ENCODE results near the gene TESK2.
"Not testable (repeated sequence)": the region's sequence is repeated elsewhere in the genome, so short reads cannot be mapped to it uniquely, and the experiment has no call there.

TESK2 gene

DNA sequence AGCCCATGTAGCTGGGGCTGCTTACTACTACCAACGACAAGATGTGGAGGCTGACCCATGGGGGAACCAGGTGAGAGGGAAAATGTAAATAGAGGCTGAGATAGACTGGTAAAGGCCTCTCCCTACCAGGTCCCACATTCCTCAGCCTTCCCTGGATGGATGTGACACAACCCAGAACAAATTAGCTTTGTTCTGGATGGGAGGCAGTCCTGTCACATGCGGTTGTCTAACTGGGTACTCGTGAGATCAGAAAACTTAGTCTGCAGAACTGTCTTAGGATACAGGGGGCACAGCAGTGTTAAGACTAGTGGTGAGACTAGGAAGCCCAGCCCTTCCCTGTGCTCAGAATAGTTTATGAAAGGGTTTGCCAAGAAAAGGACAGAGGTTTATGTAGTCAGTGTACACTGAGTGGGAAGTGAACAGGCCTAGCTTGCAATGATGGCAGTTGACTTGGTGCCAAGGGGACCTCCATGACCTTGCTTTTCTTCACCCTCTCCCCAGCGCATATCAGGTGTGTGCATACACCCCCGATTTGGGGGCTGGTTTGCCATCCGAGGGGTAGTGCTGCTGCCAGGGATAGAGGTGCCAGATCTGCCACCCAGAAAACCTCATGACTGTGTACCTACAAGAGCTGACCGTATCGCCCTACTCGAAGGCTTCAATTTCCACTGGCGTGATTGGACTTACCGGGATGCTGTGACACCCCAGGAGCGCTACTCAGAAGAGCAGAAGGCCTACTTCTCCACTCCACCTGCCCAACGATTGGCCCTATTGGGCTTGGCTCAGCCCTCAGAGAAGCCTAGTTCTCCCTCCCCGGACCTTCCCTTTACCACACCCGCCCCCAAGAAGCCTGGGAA, 17.6 kb upstream of the TESK2 start:
- DNase-seq: no peak

DNA sequence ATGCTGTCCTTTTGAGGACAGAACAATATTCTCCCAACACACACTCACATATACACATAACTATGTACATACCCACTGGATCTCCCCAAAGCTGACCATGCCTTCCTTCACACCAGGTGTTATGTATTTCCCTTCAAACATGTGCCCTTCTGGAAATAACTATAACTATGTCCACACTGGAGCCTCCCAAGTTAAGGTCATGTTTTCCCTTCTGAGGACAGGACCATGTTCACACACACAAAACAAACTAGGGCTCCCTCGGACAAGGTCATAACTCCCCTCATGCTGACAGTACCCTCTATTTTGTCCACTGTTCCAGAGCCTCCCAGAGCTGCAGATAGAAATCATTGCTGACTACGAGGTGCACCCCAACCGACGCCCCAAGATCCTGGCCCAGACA, 16.9 kb upstream of the TESK2 start:
- no peak for DNase-seq

DNA sequence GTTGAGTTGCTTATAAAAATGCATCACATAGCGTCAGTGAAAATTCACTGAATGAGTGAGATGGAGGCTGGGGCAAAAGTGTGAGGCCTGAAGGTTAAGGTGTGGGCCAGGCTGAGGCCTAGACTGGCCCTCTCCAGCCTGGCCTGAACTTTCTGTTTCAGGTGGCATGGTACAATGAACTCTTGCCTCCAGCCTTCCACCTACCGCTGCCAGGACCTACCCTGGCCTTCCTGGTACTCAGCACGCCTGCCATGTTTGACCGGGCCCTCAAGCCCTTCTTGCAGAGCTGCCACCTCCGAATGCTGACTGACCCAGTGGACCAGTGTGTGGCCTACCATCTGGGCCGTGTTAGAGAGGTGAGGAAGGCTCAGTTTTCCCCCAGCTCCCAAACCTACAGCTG, 16.2 kb upstream of the TESK2 start:
- DNase-seq: no peak

DNA sequence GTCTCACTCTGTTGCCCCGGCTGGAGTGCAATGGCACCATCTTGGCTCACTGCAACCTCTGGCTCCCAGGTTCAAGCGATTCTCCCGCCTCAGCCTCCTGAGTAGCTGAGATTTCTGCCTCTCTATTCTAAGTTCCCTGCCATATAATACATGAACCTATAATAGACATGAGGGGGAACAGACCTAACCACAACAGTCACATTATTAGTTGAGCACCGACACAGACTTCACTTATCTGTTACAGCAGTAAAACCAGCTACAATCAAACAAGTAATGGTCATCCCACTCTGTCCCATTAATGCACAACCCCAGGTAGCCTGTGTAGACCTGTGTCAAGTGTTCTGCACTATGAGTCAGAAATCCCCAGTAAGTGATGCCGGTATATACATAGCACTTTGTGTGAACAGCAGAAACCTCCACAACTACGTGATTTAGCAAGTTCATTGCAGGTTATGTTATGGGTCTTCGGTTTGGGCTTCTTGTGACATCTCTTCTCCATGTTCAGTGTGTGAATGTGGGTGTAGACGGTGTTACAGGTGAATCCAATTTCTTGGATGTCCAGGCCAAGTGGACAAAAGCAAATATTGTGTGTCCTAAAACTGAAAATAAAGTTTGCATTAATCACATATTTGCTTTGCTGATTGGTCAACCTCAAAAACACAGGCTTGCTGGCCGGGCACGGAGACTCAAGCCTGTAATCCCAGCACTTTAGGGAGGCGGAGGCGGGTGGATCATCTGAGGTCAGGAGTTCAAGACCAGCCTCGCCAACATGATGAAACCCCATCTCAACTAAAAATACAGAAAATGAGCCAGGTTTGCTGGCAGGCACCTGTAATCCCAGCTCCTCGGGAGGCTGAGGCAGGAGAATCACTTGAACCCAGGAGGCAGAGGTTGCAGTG, 12.7 kb upstream of the TESK2 start:
- DNase-seq: no peak

DNA sequence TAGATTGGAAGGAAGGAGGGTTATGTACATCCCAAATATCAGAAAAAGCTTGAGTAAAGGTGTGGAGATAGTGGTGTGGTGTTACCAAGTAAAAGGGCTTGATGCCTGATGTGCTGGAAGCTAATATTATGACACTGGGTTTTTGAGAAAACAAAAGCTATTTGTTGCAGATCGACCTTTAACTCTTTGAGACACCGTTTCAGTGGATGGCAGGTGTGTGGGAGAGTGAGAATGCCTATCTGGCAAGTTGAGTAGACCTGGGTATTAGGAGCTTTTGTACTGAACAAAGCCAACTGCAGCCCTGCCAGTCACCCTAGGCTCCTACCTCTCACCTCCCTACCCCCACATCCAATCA, 10.5 kb upstream of the TESK2 start:
- no peak for DNase-seq

DNA sequence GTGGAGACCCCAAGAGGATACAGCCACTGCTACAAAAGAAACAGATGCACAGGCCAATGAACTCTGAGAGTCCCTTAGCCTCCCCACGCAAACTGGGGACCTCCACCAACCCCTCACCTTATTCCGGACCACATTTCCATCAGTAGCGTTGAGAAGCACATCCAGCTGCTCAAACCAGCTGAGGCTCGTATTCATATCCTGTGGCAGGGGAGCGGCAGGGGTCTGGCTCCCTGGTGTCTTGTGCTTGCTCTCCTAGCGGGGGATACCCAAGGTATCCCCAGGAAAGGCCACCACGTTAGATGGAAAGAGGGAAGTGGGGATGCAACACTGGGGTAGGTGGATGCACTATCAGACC, 8.4 kb upstream of the TESK2 start:
- DNase-seq: no peak

DNA sequence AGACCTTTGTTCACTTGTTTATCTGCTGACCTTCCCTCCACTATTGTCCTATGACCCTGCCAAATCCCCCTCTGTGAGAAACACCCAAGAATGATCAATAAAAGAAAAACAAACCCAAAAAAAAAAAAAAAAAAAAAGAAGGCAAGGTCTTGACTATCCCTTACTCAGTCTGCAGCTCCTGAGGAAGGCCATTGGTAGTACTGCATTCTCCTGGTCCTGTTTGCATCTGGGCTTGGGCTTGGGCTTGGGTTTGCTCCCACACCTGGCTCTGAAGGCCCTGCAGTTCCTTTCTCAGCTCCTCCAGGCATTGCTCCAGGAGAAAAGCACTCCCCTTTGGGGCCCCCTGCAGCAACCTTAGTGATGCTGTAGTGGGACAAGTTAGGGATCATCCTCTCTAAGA, 7.3 kb upstream of the TESK2 start:
- DNase-seq: no peak

DNA sequence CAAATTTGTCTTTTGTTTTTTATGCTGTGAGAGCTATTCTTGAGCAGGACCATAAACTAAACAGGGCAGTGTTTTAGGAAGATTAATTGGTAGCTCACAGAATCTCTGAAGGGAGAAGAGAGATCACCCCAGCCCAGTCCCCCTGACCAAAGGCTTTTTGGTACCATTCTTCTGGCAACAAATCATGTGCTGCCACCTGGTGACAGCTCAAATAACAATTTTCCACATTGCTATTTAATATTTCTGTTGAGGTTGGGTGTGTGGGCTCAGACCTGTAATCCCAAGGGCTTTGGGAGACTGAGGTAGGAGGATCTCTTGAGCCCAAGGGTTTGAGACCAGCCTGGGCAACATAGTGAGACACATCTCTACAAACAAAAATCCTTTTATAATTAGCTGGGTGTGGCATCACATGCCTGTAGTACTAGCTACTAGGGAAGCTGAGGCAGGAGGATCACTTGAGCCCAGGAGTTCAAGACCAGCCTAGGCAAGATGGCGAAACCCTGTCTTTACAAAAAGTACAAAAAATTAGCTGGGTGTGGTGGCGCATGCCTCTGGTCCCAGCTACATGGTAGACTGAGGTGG, 2.2 kb upstream of the TESK2 start:
- DNase-seq: peak; percentile 59

DNA sequence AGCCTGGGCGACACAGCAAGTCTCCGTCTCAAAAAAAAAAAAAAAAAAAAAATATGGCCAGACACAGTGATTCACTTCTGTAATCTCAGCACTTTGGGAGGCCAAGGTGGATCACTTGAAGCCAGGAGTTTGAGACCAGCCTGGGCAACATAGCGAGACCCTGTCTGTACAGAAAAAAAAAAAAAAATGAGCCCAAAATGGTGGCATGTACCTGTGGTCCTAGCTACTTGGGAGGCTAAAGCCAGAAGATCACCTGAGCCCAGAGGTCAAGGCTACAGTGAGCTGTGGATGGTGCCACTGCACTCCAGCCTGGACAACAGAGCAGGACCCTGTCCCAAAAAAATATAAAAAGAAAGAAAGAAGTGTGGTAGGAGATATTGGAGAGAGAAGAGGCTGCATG, 1.7 kb upstream of the TESK2 start:
- no peak for DNase-seq

DNA sequence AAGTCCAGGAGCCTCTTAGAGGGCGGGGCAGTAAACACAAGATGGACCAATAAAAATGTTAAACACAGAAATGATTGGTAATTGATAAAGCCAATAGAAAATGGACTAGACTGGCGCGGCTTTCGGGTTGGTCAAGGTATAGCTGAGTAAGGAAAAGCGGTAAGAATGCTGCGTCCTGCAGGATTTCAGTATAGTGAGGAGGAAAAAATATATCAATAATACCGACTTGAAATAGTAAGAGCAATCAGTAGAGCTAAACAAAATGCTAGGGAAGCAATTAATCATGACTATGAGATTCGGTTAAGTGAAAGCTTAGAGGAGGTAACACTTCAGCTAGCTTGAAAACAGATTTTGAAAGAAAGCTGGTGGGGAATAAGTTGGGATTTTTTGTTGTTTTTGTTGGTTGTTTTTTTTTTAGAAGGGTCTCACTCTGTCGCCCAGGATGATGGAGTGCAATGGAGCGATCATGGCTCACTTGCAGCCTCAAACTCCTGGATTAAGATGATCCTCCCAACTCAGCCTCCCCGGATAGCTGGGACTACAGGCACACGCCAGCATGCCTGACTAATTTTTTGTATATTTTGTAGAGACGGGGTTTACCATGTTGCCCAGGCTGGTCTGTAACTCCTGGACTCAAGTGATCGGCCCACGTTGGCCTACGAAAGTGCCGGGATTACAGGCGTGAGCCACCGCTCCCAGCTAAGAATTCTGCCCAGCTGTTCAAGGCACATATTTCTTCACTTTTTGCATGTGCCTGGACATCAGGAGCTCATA, 711 bp upstream of the TESK2 start:
- no peak for DNase-seq

DNA sequence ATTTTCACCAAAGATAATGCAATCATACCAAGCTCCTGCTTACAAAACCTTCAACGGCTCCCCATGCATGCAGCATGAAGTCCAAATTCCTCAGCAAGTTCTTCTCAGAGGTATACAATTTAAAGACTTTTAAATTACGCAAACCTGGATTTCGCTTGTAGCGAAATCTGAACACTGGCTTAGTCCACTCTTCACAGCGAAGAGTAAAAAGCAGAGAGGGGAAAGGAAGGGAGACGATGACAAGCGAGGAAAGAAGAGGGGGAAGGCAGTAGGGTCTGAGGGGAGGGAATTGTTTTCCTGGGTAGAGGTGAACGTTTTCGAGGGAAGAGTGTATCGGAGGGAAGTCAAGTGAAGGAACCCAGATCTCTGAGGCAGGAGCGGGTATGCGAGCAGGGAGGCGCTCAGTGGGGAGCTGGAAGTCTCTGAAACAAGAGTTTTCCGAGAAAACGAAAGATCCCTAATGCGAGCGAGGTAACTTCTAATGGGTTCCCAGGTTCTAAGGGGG, 790 bp downstream of the TESK2 start:
- DNase-seq: peak; percentile 29

DNA sequence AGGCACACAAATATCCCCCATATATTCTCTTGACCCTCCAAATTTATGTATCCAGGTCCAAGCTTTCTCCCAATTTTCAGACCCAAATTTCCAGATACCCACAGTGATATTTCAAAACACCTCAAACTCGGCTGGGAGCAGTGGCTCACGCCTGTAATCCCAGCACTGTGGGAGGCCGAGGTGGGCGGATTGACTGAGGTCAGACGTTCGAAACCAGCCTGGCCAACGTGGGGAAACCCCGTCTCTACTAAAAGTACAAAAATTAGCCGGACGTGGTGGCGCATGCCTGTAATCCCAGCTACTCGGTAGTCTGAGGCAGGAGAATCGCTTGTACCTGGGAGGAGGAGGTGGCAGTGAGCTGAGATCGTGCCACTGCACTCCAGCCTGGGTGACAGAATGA, 1.6 kb downstream of the TESK2 start:
- not testable (repeated sequence) for DNase-seq

DNA sequence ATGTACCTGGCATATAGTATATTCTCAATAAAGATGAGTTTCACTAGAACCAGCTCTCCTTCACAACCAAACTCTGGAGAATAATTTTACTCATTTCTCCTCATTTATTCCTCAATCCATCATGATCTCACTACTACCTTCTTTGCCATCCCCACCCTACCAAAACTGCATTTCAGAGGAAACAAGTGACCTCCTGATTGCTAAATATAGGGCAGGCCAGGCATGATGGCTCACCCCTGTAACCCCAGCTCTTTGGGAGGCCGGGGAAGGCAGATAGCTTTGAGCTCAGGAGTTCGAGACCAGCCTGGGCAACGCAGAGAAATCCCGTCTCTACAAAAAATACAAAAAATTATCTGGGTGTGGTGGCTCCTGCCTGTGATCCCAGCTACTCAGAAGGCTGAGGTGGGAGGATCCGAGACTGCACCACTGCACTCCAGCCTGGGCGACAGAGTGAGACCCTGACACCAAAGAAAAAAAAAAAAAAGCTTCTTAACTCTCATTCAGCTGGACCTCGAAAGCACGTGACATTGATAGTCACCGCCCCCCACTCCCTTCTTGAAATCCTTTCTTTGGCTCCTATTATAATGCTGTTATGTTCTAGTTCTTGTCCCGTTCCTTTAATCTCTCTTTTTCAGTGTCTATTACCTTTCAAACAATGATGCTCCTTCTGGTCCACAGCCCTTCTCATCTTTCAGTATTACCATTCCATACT, 2.1 kb downstream of the TESK2 start:
- peak; percentile 46 for DNase-seq

DNA sequence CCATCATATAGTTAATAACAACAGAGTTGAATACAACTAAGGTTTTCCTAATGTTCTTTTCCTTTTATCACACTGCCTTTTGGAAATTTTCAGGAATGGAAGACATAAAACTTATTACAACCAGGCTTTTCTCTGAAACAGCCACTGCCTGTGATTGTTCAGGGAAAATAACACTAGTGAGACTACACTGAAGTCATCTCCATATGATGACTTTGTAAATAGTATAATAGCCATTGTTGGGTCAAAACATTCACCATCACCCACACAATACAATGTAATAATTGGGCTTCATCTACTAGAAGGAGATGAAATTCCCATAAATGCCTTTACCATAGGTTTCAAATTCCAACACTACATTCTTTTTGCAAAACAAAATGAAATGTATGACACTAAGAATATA, 5.0 kb downstream of the TESK2 start:
- no peak for DNase-seq

DNA sequence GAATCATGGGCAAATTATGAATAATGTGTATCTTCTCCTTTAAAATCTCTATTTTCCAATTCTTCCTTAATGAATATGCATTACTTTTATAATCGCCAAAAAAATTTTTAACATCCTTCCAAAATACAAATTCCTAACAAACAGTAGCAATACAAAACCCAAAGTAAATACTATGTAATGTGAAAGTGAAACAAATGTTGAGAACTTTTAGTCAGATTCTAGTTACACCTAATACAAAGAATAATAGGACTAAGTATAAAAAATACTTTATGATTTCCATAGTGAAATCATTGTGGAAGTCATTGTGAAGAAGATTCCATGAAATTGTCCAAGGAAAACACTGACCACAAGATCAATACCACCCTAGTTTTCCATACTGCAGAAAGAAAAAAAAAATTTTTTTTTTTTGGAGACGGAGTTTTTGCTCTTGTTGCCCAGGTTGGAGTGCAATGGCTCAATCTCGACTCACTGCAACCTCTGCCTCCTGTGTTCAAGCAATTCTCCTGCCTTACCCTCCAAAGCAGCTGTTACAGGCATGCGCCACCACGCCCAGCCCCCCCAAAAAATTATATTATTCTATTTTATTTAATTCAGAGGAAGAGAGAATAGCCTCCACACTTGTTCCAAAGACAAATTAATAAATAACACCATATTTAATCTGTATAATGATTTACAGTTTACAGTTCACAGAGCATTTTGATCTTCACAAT, 11.8 kb downstream of the TESK2 start:
- no peak for DNase-seq

DNA sequence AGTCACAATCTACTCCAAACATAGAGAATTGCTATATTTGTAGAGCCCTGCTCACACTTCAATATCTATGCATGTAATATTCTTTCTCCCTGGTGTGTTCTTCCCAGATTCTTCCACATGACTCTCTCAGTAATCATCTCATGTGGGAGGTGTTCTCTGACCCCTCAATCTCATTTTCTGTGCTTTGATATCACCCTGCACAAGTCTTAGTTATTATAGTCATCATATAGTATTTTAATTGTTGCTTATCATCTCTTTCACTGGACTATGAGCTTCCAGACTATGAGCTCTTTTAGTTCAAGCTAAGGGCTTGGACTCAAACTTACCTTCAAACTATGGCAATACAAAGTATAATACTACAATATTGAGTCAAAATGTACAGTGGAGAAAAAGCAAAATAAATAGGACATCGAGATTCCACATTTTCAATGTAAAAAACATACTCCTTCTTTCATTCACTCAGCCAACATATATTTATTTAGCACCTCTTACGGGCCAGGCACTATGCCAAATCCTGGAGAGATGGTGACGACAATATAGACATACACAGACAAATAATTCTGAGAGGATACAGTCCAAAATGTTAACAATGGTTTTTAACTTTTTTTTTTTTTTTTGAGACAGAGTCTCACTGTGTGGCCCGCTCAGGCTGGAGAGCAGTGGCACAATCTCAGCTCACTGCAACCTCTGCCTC, 12.7 kb downstream of the TESK2 start:
- no peak for DNase-seq

DNA sequence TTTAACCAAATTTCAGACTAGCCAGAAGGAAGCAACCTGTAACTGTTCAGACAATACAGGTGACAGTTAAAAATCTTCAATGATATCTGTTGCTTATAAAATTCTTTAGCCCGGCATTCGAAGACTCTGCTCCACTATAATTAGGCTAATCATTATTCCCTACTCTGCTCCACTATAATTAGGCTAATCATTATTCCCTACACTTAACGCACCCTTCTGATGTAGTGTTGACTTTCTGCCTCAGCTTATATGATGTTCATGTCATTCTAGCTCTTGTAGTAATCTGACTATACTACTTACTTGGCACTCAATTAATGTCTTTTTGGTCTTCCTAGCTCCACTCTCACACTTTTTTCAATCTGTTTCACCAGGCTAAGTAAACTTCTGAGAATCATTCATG, 13.3 kb downstream of the TESK2 start:
- no peak for DNase-seq

DNA sequence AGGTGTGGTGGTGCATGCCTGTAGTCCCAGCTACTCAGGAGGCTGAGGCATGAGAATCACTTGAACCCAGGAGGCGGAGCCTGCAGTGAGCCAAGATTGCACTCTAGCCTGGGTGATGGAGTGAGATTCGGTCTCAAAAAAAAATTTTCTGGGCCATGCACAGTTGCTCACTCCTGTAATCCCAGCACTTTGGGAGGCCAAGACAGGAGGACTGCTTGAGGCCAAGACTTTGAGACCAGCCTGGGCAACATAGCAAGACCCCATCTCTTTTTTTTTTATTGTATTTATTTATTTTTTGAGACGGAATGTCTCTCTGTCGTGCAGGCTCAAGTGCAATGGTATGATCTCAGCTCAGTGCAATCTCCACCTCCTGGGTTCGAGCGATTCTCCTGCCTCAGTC, 16.8 kb downstream of the TESK2 start:
- DNase-seq: not testable (repeated sequence)

DNA sequence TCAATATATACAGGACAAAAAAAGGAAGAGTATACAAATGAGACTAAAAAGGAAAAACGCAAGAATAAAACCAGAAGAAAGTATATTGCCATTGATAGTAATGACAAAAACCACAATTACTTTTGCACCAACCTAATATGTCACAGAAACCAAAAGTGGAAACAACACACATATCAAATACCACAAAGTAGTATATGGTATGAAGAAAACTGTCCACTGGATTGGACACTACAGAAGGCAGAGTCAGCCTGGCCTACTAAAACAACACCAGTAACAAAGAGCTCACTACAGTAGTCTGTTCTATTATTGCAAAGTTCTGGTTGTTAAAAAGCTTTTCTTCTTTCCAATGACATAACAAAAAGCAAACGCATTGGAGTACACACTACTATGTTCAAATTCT, 17.7 kb downstream of the TESK2 start:
- DNase-seq: no peak

DNA sequence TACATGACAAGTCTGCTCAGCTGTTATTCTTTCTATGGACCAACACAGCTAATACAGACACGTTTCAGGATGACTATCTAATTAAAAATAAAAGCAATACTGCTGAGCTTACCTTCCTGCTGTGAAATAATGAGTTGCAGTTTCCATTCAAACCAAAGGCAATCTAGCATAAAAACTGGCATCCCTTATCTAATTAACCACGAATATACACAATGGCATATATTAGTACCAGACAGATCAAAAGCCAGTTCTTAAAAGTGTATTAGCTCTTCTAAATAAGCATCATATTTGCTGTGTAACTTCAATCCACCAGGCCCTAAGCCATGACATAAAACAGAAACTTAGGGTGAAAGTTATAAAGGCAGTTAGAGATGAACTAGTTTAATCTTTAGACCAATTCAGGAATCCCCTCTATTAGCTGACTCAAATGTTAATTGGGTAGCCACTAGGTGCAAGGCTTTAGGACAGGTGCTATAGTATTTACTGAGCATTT, 20.6 kb downstream of the TESK2 start:
- DNase-seq: no peak

DNA sequence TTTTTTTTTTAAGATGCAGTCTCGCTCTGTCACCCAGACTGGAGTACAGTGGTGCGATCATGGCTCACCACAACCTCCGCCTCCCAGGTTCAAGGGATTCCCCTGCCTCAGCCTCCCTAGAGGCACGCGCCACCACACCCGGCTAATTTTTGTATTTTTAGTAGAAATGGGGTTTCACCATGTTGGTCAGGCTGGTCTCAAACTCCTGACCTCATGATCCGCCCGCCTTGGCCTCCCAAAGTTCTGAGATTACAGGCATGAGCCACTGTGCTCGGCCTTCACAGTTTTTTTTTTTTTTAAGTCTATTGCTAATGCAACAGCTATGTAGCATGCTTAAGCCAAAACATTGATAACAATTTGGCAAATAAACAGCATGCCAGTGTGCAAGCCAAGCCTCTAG, 23.6 kb downstream of the TESK2 start:
- DNase-seq: not testable (repeated sequence)

All from NCI-H526 treated with DMSO at 0.1 percent for 48 hours (cell line).